ENCODE data around the gene KRT3. TPM values are rescaled to one million over a fixed set of nuclear protein-coding genes. Genes with fewer than 3 reads are reported as not detected.
"Not testable (repeated sequence)": the region's sequence is repeated elsewhere in the genome, so short reads cannot be mapped to it uniquely, and the experiment has no call there.

The KRT3 gene
- total and polyA plus RNA-seq, 8 donors: 0.53 TPM; not detected in 7

DNA sequence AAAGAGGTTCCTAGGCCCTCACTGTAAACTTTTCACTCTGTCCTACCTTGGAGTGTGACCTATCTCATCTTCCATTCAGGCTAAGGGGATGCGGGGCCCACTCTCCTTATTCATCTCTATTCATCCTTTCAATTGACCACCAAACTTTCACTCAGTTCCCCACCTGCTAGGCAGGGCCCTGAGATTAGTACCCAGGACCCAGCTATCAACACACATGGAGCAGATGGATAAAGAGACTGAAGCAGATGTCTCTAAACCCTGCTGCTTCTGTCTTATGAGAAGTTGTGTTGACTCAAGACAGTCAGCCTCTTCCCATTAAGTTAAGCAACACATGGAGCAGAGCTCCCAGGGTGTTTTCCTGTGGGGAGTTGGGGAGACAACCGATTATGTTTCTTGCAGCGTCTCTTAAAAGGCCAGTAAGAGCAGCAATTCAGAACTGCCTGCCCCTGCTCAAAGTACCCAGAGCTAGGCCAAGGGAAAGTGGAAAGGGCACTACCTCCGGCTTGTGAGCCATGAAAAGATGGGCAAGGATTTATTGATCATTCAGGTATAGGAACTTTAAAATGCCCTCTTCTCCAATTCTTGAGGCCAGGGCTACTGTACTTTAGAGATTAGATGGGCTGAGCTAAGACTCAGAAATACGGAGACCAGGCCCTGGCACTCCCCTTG is 29.4 kb downstream of the KRT3 start:
- 79 to 89% (median 86%) methylated on average over 5 of the region's 5 CpGs for WGBS, 5 donors
- no peak overlapping the region for H3K4me3 ChIP-seq
- H3K9me3 ChIP-seq: peaks cover 0 to 14% (median 5%) of the 10 kb centered on the region in 4 donors
- no peaks in the 10 kb centered on the region for H3K36me3 ChIP-seq
- no peaks in the 10 kb centered on the region for H3K4me1 ChIP-seq
- no peak overlapping the region for H3K27ac ChIP-seq
- peaks cover 0 to 5% (median 0%) of the 10 kb centered on the region in 3 donors for H3K27me3 ChIP-seq
- intact Hi-C loops (cut with DNase I; ENCODE audit: low total_unique reads): no loop called here
- no peak for DNase-seq
- TF ChIP-seq, protein P1, sequence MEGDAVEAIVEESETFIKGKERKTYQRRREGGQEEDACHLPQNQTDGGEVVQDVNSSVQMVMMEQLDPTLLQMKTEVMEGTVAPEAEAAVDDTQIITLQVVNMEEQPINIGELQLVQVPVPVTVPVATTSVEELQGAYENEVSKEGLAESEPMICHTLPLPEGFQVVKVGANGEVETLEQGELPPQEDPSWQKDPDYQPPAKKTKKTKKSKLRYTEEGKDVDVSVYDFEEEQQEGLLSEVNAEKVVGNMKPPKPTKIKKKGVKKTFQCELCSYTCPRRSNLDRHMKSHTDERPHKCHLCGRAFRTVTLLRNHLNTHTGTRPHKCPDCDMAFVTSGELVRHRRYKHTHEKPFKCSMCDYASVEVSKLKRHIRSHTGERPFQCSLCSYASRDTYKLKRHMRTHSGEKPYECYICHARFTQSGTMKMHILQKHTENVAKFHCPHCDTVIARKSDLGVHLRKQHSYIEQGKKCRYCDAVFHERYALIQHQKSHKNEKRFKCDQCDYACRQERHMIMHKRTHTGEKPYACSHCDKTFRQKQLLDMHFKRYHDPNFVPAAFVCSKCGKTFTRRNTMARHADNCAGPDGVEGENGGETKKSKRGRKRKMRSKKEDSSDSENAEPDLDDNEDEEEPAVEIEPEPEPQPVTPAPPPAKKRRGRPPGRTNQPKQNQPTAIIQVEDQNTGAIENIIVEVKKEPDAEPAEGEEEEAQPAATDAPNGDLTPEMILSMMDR (IDR thresholded peaks at IDR 0.05): no peak
- no peak for TF ChIP-seq POLR2A (IDR thresholded peaks at IDR 0.05)
- no peak for TF ChIP-seq POLR2AphosphoS5 (IDR thresholded peaks at IDR 0.05)
- TF ChIP-seq EP300 (IDR thresholded peaks at IDR 0.05): no peak

DNA sequence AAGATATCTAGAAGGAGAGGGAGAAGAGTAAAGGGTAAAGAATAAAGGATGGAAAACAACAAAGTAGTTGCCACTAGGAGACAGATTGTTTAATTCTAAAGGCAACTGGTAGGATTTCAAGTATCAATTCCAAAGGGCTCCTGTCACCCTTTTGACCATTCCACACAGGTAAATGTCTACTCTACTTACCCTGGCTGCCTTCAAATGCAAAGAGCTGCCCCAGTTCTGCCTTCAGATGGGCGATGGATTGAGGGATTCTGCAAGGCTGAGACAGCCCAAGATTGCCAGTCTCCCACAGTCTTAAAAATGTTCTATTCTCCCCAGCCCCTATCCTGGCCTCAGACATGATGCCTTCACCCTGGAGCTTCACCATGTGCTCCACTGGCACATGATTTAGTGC is 30.2 kb downstream of the KRT3 start:
- H3K27me3 ChIP-seq: peaks cover 0 to 5% (median 0%) of the 10 kb centered on the region in 3 donors
- no peak for DNase-seq
- H3K27ac ChIP-seq: no peak overlapping the region
- intact Hi-C loops (cut with DNase I; ENCODE audit: low total_unique reads): no loop called here
- 33 to 77% (median 60%) methylated on average over 1 of the region's 1 CpG for WGBS, 5 donors
- no peak overlapping the region for H3K4me3 ChIP-seq
- peaks cover under 1 to 22% (median 13%) of the 10 kb centered on the region in 4 donors for H3K9me3 ChIP-seq
- H3K4me1 ChIP-seq: no peaks in the 10 kb centered on the region
- TF ChIP-seq EP300 (IDR thresholded peaks at IDR 0.05): no peak
- no peaks in the 10 kb centered on the region for H3K36me3 ChIP-seq

DNA sequence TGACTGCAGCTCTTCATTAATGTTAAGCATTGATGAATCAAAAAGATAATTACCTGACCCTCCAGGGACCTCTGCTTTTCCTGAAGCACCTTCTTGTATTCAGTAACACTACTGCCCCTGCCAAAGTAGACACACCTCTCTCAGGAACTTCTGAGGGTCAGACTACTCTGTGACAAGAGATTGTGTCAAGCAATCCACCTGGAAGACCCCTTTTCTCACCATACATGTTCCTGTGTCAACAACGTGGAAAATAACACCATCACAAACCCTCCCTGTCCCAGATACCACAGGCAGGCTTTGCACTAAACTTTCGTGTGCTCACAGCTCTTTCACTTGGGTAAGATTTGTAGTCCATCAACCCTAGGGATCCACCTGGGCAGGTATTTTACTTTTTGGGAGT is 31.9 kb downstream of the KRT3 start:
- DNase-seq: no peak
- Histone ChIP-seq H3K4me1 (no peaks in the 10 kb centered on the region), H3K4me3 (no peak overlapping the region), H3K27ac (no peak overlapping the region), H3K27me3 (peaks cover 0 to 5% (median 0%) of the 10 kb centered on the region in 3 donors), H3K36me3 (no peaks in the 10 kb centered on the region), H3K9me3 (peaks cover 8 to 33% (median 24%) of the 10 kb centered on the region in 4 donors)
- WGBS, 5 donors: 68 to 81% (median 76%) methylated on average over 2 of the region's 2 CpGs
- intact Hi-C loops (cut with DNase I; ENCODE audit: low total_unique reads): no loop called here
- TF ChIP-seq, protein P1 (IDR thresholded peaks at IDR 0.05): no peak
- no peak for TF ChIP-seq EP300 (IDR thresholded peaks at IDR 0.05)
- TF ChIP-seq POLR2A (IDR thresholded peaks at IDR 0.05): no peak
- no peak for TF ChIP-seq POLR2AphosphoS5 (IDR thresholded peaks at IDR 0.05)

DNA sequence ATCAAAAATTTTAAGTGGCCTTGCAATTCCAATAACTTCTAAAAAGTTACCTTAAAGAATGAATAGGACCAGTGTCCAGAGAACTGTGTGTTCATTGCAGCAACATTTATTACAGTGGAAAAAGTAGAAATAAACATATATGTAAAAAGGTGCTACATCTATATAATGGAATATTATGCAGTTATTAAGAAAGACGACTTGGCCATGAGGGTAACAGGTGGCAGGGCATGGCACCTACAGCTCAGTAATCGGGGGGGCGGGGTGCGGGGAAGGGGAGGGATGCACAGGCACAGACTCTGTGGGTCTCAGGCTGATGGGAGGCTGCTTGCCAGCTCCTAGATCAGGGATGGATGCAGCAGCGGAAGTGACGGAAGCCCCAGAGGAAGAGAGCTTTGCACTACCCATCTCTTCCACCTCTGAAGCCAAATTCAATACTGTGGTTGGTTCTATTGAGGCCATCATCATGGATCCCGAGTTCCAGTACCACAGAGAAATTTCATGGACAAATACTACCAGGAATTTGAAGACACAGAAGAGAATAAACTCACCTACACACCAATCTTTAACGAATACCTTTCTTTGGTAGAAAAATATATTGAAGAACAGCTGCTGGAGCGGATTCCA is 32.8 kb downstream of the KRT3 start:
- whole genome bisulfite sequencing, 5 donors: 76 to 80% (median 77%) methylated on average over 9 of the region's 9 CpGs
- Histone ChIP-seq H3K4me3 (no peak overlapping the region), H3K27ac (no peak overlapping the region), H3K4me1 (no peaks in the 10 kb centered on the region), H3K36me3 (no peaks in the 10 kb centered on the region), H3K9me3 (peaks cover 8 to 33% (median 24%) of the 10 kb centered on the region in 4 donors), H3K27me3 (peaks cover 0 to 4% (median 0%) of the 10 kb centered on the region in 3 donors)
- intact Hi-C loops (cut with DNase I; ENCODE audit: low total_unique reads): no loop called here
- TF ChIP-seq EP300 (IDR thresholded peaks at IDR 0.05) (no peak), POLR2AphosphoS5 (IDR thresholded peaks at IDR 0.05) (no peak), POLR2A (IDR thresholded peaks at IDR 0.05) (no peak)
- TF ChIP-seq, protein P1 (IDR thresholded peaks at IDR 0.05): no peak
- no peak for DNase-seq

DNA sequence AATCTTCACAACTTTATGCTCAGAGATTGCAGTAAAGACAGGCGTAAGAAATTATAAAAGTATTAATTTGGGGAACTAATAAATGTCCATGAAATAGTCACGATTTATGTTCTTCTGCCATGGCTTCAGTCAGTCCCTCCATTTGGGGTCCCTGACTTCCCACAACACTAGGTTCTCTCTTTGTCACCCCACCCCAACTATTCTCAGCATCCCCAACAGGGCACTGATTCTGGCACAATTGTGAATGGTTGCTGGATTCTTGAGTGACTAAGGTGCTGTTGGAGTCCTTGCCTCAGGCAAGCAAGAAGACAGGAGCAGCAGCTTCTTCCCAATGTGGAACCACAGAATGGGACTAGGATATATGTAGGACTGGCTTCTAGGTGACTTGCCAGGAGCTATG is 34.1 kb downstream of the KRT3 start:
- peaks cover 0 to 16% (median 5%) of the 10 kb centered on the region in 3 donors for H3K27me3 ChIP-seq
- no peak overlapping the region for H3K4me3 ChIP-seq

DNA sequence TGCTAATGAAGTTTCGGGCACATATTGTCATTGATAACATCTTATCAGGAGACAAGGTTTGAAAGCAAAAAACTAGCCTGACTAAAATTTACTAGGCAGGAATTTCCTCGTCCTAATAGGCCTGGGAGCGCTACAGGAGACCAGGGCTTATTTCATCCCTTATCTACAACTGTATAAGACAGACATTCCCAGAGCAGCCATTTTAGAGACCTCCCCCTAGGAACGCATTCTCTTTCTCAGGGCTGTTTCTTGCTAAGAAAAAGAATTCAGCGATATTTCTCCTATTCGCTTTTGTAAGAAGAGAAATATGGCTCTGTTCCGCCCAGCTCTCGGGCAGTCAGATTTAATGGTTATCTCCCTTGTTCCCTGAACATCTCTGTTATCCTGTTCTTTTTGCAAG is 34.7 kb downstream of the KRT3 start:
- H3K4me1 ChIP-seq; H3K27ac ChIP-seq; intact Hi-C loops (cut with DNase I; ENCODE audit: low total_unique reads); H3K4me3 ChIP-seq; H3K36me3 ChIP-seq; DNase-seq: not testable (repeated sequence)
- H3K9me3 ChIP-seq: peaks cover 8 to 33% (median 24%) of the 10 kb centered on the region in 4 donors
- WGBS, 5 donors: 84 to 95% (median 86%) methylated on average over 8 of the region's 8 CpGs
- peaks cover 0 to 22% (median 5%) of the 10 kb centered on the region in 3 donors for H3K27me3 ChIP-seq

More for the DNA sequence above, 34.1 kb downstream of the KRT3 start:
- intact Hi-C loops (cut with DNase I; ENCODE audit: low total_unique reads): no loop called here
- no peaks in the 10 kb centered on the region for H3K4me1 ChIP-seq
- H3K9me3 ChIP-seq: peaks cover 8 to 33% (median 24%) of the 10 kb centered on the region in 4 donors
- TF ChIP-seq POLR2A (IDR thresholded peaks at IDR 0.05): no peak
- WGBS, 5 donors: 70 to 94% (median 91%) methylated on average over 2 of the region's 2 CpGs
- DNase-seq: no peak
- H3K36me3 ChIP-seq: no peaks in the 10 kb centered on the region
- H3K27ac ChIP-seq: no peak overlapping the region

Measured in stomach (tissue), 9 donors.